Stimulated activated CD8-positive, alpha-beta memory T cell treated with anti-CD3 and anti-CD28 coated beads, Interleukin-7, amount 100 ng/mL, for 4 hours (primary cell): Measurements from ENCODE around the gene RESP18.
A peak's percentile ranks its signal among the peaks of the same experiment; 100 is the strongest.

Experiments
- DNase-seq, 2 donors: peaks; one replicate each; pipeline ENCODE4 v3.0.0-alpha.2; 2020; ENCODE audit warnings: low read depth in 2 of 2

RESP18 gene

DNA sequence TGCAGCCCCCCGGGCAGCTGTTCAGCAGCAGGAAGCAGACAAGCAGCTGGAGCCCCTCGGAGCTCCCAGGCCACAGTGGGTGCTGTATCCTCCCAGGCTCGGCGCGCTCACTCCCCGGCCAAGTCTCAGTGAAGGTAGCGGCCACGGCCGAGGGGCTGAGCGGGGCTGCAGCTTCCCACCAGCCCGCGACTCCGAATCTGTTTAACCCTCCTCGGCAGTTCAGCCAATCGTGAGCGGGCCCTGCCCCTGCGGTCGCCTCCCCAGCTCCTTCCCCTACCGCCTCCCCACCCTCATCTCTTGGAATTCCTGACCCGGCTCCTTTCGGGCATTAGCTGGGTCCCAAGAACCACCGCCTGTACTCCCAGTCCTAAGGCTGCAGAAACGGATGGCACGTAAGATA is at the start of gene RESP18:
Gene RESP18 (minus strand): TSS at position 203 of the 400 bp plus-strand sequence.
- DNase-seq = no peak

- DNase-seq = no peak
Observed at GRCh38 chr2:219381448-219381847, 48.9 kb upstream of the RESP18 start.

GRCh38 chr2:219380926-219381325 is 48.4 kb upstream of the RESP18 start:
- DNase-seq = no peak

DNA sequence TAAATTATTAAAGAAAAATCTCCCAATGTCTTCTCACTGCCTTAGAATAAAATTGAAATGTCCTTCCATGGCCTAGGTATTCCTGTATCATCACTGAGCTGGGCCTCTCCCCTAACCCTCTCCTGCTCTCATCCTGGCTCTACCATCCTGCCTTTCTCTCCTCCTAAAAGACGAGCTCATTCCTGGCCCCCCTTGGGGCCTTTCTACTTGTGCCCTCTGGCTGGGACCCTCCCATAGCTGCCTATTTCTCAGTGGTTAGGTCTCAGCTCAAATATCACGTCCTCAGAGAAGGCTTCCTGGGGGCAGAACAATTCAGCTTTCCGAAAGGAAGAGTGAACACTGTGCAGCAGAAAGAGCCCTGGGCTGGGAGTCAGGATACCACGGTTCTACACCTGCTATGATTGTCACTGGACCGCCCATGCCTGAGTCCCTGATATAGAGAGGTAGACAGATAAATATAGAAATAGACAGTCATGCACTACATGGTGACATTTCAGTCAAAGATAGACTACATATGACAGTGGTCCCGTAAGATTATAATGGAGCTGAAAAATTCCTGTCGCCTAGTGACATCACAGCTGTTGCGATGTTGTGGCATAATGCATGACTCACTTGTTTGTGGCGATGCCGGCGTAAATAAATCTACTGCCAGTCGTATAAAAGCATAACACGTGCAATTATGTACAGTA is 45.8 kb upstream of the RESP18 start:
- no peak for DNase-seq

GRCh38 chr2:219369447-219369861 is 36.9 kb upstream of the RESP18 start:
- no peak for DNase-seq

DNA sequence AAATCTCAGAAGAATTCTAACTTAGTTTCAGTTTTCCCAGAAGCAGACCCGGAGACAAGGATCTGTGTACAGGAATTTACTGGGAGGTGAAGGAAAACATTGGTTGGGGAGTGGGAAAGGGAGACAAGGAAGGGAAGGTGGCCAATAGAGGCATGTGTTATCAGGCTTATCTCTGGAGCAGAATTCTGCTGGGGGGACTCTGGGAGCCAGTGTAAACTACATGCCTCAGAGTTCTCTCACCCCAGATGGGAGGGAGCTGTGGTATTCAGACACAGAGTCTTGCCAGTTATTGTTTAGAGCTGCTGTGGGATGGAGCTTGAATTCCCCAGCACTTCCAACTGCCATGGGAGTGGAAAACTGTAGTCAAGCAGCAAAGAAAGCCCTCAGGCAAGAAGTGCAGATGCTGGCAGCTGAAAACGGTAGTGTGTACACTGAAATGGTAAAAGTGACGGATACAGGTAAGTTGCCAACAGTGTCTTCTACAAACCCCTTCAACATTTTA is 36.2 kb upstream of the RESP18 start:
- no peak for DNase-seq

GRCh38 chr2:219362524-219363164 is 30.1 kb upstream of the RESP18 start:
- no peak for DNase-seq

DNA sequence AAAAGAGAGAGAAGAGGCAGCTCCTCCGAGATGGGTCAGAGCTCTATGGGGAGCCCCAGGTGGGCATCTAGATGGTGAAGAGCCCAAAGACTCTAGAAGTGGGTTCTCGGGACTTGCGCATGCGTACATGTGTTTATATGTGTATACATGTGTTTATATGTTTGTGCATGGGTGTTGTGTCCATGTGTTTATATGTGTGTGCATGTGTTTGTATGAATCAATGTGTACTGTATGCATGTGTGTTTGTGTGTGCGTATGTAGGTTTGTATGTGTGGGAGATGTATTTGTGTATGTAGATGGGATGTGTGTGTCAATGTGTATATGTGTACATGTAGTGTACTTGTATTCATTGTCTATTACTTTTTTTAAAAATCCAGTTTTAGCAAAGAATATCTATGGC is 29.5 kb upstream of the RESP18 start:
- DNase-seq = no peak

DNA sequence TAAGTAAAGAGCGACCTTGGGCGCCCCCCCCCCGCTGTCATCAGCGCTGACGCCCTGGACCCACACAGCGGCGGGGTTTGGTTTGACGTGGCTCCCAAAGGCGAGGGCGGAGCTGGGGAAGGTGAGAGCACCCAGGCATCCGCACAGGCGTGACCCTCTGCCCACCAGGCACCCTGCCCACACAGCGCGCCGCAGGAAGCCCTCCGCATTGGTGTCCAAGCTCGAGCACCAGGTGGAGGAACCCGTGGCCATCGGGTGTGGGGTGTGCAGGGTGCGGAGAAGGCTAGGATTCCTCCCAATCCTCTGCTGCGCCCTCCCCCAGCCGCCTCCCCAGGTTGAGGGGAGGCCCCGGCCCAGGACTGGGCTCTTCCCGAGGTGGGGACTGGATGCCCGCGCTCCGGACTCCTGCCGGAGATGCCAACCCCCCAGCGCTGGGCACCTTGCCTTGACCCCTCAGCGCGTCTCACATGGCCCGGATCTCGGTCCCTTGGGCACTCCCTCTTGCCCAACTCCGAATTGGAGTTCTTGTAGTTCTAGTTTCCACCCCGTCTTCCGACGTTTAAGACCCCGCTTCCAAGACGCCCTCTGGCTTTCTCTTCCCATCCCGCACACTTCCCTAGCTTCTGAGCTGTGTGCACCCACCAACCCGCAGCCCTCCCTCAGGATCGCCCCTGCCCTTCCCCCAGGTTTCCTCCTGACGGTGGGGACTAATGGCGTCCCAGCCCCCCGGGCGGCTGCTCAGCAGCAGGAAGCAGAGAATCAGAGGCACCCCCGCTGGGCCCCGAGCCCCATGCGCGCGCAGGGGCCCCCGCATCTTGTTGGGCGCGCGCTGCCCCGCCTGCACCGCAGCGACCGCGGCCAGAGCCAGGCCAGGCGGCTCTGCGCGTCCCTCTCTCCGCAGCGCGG is 25.9 kb upstream of the RESP18 start:
- DNase-seq = no peak

- DNase-seq = no peak
Observed at GRCh38 chr2:219356834-219357233, 24.3 kb upstream of the RESP18 start.

GRCh38 chr2:219354582-219354981 is 22.0 kb upstream of the RESP18 start:
- no peak for DNase-seq

DNA sequence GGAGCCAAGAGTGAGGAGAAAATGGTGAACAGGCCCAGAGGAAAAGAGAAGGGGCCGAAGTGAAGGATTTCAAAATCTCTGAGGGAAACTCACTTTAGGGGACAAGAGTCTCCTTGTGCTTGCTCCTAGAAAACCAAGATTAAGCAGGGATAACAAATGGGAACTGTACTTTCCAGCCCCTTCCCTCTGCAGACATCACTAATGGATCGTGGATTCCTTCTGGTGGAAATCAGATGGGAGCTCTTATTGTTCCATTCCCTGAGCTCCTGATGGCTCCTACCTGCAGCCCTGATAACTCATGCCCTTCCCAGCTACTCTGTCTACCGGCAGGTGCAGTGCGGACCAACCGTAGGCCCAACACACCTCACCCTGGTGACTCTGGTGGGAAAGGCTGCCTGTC is 20.6 kb upstream of the RESP18 start:
- DNase-seq = no peak

DNA sequence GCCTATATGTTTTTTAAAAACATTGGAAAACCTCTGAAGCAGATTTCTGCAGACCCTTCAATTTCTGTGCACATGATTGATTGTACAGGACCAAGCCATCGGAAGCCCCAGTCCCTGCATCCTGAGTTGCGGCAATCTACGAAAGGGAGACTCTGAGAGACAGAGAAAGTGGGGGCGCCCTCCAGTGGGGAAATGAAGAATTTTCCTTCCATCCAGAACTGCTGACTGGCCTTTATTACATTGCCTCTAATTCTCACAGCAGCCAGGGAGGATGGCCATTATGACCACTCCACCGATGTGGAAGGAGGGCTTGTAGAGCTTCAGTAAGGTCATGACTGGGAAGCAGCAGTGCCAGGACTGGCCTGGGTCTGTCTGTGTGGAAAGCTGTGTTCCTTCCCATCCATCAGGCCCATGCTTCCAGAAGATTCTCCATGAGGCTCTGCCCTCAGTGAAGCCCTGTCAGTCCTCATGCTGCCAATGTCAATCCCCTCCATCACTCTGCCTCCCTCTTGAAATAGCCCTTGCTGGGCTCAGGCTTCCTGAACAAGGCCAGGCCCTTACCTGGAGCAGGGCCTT is 20.0 kb upstream of the RESP18 start:
- peak; percentile 7 to 36 for DNase-seq

- DNase-seq = no peak
Observed at GRCh38 chr2:219350710-219351221, 18.2 kb upstream of the RESP18 start.

DNA sequence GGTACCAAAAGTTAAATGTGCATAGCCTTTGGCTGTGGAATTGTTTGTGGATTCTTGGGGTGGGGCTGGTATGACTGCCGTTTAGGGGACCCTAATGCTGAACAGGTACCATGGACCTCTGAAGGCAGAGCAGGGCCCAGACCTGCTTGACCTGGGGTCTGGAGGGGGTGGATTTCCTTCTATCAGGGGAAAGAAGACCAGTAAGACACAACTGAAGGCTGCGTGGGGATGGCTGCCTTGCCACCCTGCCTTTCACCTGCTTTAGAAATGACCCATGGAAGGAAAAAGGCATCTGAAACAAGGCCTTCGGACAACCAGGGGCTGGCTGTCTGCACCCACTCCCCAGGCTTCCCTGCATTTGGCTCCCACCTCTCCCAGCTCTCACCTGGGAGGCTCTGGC is 17.7 kb upstream of the RESP18 start:
- no peak for DNase-seq

DNA sequence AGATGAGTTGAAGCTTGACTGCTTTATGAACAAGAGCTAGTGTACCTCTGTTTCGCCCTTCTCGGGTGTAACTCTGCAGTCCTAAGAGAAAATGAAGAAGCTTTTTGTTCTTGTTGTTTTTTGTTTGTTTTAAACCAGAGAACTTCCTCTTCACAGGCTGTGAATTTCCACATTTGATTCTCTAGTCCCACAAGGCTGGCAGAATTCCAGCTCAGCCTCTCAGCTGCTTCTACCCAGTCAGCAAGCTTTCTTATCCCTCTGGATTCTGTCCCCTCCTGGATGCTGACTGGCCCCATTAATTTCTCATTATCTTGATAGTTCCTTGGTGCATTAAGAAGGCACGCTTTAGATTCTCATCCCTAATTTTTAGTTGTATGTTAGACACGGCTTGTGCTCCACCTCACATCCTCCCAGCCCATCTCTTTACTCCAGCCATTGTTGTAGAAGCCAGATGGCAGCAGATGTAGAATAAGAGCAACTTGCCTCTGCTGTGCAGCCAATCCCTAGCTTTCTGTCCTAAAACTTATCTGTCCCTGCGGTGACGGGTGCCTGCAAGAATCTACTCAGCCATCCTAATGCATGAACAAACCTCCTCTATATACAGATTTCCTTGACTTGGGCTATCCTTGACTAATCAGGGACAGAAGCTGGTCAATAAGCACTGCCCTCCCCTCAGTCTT is 12.3 kb upstream of the RESP18 start:
- no peak for DNase-seq

- DNase-seq = no peak
Observed at GRCh38 chr2:219335373-219335786, 2.8 kb upstream of the RESP18 start.

- DNase-seq = no peak
Observed at GRCh38 chr2:219334076-219334475, 1.5 kb upstream of the RESP18 start.

- DNase-seq = no peak
Observed at GRCh38 chr2:219331560-219332213, 857 bp downstream of the RESP18 start.

DNA sequence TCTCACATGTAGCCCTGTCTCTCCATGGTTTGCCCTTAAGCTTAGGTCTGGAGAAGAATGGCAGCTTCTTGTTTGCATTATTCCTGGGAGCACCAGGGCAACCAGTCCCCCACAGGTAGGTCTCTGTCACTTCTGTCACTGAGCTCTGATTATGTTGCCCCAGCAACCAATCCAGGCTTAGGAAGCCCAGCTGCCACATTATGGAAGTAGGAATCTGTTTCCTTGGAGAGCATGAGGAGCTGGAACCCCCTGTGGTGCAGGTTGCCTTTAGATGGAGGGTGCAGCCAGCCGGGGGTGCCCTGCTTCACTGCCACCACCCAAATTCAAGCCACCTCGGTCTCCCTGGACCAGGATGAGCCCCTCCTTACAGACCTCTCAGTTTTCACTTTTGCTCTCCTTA is 4.8 kb downstream of the RESP18 start:
- no peak for DNase-seq
